GM21825 (cell line): Measurements from ENCODE around the gene SINHCAF.

Experiments used
- ATAC-seq: cut with Tn5 transposase; IDR thresholded peaks from one replicate; pipeline ENCODE4 v1.9.1; 2021; ENCODE audit warnings: mild to moderate bottlenecking, moderate library complexity; ENCODE audit not compliant: unreplicated experiment

The SINHCAF gene

DNA sequence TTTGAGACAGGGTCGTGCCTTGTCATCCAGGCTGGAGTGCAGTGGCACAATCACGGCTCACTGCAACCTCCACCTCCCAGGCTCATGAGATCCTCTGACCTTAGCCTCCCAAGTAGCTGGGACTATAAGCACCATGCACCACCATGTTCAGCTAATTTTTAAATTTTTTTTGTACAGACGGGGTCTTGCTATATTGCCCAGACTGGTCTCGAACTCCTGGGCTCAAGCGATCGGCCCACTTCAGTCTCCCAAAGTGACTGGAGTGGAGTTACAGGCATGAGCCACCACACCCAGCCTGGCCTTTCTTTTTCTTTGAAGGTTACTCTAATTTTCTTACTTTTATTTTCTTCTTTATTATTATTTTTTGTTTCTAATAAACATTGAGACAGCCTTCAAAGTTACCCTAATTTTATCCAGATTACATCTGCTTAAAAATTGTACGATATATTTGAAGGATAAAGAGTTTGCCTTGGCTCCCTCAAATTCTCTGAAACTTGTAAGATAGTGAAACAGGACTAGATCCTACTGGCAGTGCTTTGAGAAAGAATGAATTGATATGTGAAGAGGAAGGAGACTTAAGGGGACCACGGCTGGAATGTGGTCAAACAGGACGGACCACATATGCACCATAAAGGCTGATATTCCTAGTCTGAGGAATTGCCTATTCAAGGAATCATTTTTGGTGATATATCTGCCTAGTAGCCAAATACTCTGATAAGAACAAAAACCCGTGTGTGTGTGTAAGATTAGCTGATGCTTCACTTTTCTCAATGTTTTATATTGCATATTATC, 14.1 kb upstream of the SINHCAF start:
- ATAC-seq: no peak

DNA sequence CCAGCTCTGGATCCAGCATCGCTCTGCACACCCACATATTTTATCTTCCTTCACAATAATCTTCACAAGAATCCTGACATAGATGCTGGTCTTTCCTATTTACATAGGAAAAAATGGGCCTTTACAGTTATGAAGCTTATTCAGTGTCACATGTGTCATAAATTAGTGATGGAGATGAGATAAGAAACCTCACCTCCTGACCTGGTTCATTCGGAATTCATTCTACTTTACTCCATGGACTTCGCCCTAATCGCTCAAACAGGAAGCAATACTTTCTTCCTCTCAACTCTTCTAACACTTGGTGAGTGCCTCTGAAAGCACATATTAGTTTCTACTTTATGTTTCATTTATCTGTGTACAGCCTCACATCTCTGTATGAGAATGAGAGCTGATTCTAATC, 12.0 kb upstream of the SINHCAF start:
- ATAC-seq: no peak

GRCh38 chr12:31331242-31331641, 5.3 kb upstream of the SINHCAF start:
- ATAC-seq: no peak

DNA sequence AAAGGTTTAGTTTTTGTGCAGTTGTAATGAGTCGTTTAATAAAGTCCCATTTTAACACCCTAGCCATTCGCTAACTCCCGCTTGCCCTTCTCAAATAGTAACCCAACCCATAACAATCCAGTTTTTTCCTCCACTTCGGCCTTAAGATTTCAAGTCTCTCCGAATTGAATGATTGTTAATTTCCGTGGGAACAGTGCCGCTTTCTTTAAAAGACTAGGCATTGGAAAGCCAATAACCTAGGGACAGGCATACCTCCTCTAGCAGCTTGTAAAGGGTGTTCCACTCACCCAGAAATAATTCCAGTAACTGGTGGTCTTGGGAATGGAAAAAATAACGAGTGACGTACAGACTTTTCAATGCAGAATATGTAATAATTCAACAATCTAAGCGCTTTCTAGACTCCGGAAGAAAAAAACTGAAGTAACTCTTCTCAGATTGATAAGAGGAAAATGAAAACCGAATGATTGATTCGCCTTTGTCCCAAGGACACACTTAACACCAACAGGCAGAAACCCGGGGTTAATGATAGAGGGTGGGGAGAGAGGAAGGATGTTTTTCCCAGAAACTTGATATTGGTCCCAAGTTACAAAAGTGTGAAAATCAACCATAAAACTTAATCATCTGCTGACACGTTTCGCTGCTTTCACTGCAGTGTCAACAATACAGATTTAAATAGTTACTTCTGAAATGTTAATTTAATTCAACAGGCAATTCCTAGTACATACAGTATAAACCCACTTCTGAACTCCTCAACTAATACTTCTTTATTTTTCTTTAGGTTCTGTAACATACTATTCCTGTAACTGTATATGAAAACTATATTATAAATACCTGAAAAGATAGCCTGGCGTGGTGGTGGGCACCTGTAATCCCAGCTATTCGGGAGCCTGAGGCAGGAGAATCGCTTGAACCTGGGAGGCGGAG, 1.0 kb upstream of the SINHCAF start:
- no peak for ATAC-seq

GRCh38 chr12:31325524-31325875, 450 bp downstream of the SINHCAF start:
- ATAC-seq: no peak

DNA sequence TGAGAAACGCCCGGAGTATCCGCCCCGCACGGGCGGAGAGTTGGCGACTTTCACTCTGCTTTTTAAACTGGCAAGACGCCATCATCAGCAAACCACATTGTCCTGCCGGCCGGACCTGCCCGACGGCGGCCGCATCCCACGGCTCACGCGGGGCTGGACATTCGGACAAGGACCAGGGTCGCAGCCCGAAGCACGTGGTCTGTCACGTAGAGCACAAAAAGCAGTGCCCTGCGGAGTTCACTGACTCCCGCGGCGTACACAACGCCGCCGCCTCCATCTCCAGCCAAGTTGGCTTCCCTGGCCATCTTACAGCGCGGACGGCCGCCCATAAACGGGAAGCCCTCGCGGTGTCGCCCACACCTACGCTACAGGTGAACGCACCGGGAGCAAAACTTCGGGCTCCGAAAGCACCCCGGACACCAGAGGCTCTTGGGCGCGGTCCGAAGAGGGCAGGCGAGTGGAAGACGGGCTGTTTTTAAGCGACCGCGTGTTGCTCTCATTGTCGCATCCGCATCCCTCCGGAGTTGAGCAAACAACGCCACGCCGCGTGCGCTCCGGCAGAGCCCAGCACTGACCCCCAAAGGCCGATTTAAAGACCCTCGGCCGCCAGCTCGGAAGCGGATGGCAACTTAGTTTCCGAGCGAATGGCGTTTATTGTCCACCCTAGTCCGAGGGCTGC, 966 bp downstream of the SINHCAF start:
- ATAC-seq: no peak

DNA sequence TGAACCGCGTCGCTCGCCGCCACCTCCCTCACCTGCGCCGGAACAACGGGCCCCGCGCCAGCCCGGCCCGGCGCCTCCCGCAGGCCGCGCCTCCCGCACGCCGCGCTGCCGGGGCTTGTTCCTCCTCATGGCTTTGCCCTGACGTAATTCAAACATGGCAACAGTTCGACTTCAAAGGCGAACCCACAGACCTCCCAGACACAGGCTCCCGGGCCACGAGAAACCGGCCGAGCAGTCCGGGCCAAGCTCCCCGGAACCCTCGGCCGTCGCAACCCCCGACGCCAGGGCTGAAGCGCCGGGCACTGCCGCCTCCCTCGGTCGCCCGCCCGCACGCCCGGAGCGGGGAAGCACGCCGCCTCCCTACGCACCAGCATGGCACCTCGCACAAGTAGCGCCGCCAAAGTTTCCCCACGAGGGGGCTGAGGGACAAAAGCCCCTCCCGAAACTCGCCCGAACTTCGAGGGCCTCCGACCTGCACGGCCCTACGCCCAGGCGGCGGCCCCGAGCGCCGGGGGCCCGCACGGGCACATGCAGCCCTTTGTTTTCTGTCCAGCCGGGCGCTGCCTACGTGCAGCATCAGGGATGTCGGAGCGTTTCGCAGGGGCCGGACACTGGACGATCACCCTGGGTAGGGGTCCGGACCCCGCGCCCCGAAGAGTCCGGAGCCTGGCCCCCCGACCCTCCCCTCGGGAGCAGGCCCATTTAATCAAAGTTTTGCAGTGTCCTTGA, 1.7 kb downstream of the SINHCAF start:
- ATAC-seq: peak; percentile 31

- peak; percentile 12 for ATAC-seq
Observed at GRCh38 chr12:31323391-31324115, 2.4 kb downstream of the SINHCAF start.

DNA sequence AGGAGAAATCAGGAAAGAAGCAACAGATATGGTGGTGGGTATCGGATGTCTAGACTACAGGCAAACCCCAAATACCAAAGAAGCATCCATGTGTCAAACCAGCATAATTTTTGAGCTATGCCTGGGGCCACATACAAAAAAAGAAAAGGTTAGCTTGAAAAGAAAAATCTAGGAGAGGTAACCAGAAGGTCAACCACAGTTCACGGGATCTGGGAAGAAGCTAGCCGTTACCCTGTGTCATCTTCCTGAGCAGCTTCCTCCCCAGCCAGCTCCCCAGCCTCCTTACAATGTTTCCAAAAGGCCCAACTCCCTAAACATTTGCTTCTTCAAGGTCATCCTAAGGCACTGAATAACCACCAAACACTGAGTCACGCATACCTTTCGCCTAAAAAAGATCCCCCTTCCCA, 3.1 kb downstream of the SINHCAF start:
- no peak for ATAC-seq

DNA sequence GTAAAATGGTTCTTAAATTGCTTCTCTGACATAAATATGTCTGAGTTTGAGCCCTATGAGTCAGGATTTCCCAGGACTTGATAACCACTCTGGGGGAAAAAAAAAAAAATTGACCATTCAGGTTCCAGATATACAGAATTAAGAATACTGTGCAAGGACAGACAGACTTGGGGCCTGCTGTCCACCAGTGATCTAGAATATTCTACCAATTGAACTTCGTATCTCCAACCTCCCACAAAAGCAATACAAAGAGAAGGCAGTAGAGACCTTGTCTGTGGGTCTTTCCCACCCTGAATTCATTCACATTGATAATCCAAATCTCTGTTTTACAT, 4.1 kb downstream of the SINHCAF start:
- ATAC-seq: no peak

- no peak for ATAC-seq
Observed at GRCh38 chr12:31321186-31321896, 4.6 kb downstream of the SINHCAF start.

DNA sequence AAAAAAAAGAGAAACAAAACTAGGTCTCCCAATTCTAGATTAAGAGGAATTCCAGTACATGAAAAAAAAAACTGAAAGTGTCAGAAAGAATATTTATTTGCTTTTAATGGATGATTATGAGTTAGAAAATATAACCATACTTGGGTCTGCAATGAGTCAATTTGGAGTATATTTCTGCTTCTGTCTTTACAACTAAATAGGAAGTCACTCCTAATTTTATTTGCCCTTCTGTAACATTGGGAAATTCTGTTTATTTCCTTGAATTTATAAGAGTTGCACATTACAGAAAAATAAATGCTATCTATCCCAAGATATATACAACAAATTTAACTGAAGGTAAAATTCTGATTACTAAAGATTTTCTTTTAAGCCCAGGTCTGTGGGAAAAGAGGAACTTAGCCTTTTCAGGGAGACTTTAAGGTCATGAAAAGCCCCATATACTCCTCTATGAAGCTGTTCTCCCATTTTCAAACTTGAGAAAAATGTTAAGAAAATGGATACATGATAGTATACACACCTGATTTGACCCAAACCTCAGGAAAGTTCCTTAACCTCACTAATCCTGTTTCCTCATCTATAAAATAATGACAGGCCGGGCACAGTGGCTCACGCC, 7.2 kb downstream of the SINHCAF start:
- no peak for ATAC-seq

DNA sequence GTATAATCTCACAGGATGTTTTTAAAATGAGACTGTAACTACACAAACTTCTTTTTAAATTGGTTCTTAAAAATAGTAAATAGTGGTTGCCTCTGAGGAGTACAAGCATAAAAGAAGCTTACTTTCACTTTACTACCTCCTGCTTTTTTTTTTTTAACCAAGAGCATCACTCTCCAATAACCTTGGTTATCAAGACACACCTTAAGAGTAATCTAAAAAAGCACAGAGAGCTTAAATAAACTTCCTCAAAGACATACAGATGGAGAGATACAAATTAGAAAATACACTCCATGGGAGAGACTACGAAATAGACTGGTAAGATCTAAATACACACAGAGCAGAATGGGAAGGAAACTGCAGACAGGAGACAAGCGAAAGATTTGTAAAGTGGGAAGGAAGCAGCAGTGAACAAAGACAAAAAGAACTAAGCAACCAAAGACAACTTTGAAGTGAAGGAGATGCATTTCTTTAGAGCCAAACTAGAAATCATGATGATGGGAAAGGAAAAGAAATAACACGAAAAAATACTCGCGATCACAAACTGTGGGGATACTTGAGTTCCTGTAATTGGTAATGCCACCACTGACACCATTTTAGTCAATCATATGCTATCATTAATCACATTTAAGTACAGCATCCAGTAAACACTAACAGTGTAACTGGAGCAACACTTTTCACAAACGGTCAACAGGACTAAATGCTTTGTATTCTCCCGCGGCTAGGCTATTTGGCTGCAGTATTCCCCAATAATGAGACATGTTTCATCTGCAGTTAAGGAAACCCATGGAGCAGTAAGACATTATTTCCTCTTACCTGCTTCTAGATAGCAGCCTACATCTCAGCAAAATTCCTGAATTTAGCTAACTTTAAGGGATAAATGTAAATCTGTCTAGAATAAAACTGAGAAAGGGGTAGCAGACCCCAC, 8.2 kb downstream of the SINHCAF start:
- ATAC-seq: no peak

DNA sequence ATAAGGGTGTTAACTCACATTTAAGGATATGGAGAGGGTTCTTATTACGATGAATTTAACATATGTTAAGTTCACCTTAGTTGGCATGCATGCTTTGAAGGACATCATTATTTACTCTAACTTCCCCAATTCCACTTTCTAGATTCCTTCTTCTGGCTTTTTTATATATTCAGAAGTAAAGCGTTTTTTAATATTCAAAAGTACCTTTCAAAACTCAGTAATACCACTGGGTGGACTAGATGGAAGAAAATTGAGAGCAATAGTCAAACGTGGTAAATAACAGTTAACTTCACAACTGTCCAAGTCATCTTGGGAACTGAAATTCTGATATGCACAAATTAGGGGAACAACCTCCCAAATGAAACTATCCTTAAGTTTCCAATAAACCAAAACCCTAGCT, 9.1 kb downstream of the SINHCAF start:
- no peak for ATAC-seq

GRCh38 chr12:31315784-31316465, 10.0 kb downstream of the SINHCAF start:
- ATAC-seq: no peak

DNA sequence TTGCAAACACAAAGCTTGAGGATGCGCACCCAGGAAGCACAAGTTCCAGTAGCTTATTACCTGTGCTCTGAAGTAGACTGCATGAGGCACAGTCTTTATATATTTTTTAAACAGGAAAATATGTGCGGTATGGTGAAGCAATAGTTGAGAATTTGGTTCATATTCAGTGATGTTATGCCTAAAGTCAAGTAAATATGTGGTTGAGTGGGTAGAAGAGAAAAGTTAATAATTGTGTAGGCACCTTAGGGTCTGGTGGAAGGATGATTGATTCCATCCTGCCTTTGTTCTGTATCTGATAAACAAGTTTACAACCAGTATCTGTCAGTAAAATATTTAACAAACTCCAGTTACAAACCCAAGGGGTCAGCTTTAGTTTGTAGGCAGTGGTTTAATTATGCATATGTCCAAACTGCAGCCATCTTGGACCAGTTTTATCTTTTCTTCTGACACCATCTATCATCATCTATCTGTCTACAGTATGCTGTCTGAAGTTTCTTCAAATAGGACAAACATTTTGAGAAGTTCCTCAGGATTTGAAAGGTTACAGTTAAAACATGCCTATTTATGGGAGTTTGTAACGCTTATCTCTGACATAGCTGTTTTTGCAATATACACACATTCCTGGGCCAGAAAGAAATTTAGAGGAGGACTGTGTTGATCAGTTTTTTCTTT, 10.8 kb downstream of the SINHCAF start:
- peak; percentile 31 for ATAC-seq

DNA sequence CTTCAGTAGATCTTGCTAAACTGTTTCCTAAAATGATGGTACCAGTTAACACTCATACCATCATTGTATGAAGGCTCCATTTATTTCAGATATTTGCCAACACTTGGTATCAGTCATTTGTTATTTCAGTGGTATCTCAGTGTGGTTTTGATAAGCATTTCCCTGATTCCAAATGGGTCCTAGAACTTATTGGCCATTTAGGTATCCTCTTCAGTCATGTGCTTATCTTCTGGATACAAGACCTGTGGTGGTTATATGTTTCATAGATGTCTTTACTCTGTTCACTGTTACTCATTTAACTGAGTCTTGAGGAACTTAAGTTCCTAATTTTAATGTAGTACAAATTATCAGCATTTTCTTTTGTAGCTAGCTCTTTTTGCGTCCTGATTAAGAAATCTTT, 13.5 kb downstream of the SINHCAF start:
- no peak for ATAC-seq
